GM21423 (cell line): ENCODE measurements around the gene MBP.

ENCODE experiments used
- ATAC-seq: cut with Tn5 transposase; IDR thresholded peaks from one replicate; pipeline ENCODE4 v1.9.1; 2021; ENCODE audit warnings: mild to moderate bottlenecking, moderate library complexity; ENCODE audit not compliant: unreplicated experiment

Gene MBP

GRCh38 chr18:77115192-77115953, 17.2 kb downstream of the MBP start:
- peak; percentile 1 for ATAC-seq

- peak; percentile 92 for ATAC-seq
Observed at GRCh38 chr18:77114415-77115191, 18.0 kb downstream of the MBP start.

- no peak for ATAC-seq
Observed at GRCh38 chr18:77114152-77114414, 18.5 kb downstream of the MBP start.

- ATAC-seq: no peak
Observed at GRCh38 chr18:77113361-77114151, 19.0 kb downstream of the MBP start.

- no peak for ATAC-seq
Observed at GRCh38 chr18:77112747-77113092, 19.9 kb downstream of the MBP start.

GRCh38 chr18:77111951-77112746, 20.4 kb downstream of the MBP start:
- no peak for ATAC-seq

GRCh38 chr18:77111449-77111848, 21.1 kb downstream of the MBP start:
- ATAC-seq: no peak

- ATAC-seq: no peak
Observed at GRCh38 chr18:77110936-77111335, 21.6 kb downstream of the MBP start.

- ATAC-seq: no peak
Observed at GRCh38 chr18:77110400-77110799, 22.2 kb downstream of the MBP start.

- ATAC-seq: no peak
Observed at GRCh38 chr18:77109648-77110019, 22.9 kb downstream of the MBP start.

- no peak for ATAC-seq
Observed at GRCh38 chr18:77108821-77109647, 23.5 kb downstream of the MBP start.

- ATAC-seq: peak; percentile 63
Observed at GRCh38 chr18:77108001-77108692, 24.4 kb downstream of the MBP start.

- ATAC-seq: no peak
Observed at GRCh38 chr18:77107292-77107691, 25.3 kb downstream of the MBP start.

- no peak for ATAC-seq
Observed at GRCh38 chr18:77106331-77106730, 26.3 kb downstream of the MBP start.

- no peak for ATAC-seq
Observed at GRCh38 chr18:77105680-77106079, 26.9 kb downstream of the MBP start.

- no peak for ATAC-seq
Observed at GRCh38 chr18:77105028-77105427, 27.6 kb downstream of the MBP start.

GRCh38 chr18:77103991-77104531, 28.5 kb downstream of the MBP start:
- ATAC-seq: no peak

- ATAC-seq: no peak
Observed at GRCh38 chr18:77103187-77103850, 29.3 kb downstream of the MBP start.
